HepG2 (cell line): ENCODE data around the gene CAVIN2. TPM values are rescaled to one million over a fixed set of nuclear protein-coding genes. Genes with fewer than 3 reads are reported as not detected.

Source experiments
- ATF6 ChIP-seq: sonication (generic); formaldehyde crosslinking; conservative IDR thresholded peaks from 2 replicates; pipeline ENCODE4 v1.4.0; 2020; ENCODE audit warnings: missing genetic modification reagents
- BCL3 ChIP-seq: sonication (generic); formaldehyde crosslinking; IDR thresholded peaks from 2 replicates; pipeline ENCODE4 v1.5.1; 2020; ENCODE audit warnings: mild to moderate bottlenecking, missing genetic modification reagents, moderate library complexity
- CHD2 ChIP-seq: IDR thresholded peaks from 2 replicates; pipeline ENCODE4 v1.6.1; 2011; ENCODE audit warnings: low read depth, low read length, improper control_type of control experiment
- DBP ChIP-seq: sonication (generic); formaldehyde crosslinking; IDR thresholded peaks from 2 replicates; pipeline ENCODE4 v1.4.0; 2020; ENCODE audit warnings: missing genetic modification reagents; ENCODE audit errors: not compliant biosample characterization
- DDIT3 ChIP-seq: sonication (generic); formaldehyde crosslinking; IDR thresholded peaks from 2 replicates; pipeline ENCODE4 v1.4.0; 2020; ENCODE audit warnings: mild to moderate bottlenecking, missing genetic modification reagents
- JARID2 ChIP-seq: sonication (generic); formaldehyde crosslinking; IDR thresholded peaks from 2 replicates; pipeline ENCODE4 v1.8.1; 2023; ENCODE audit warnings: missing genetic modification reagents, inconsistent platforms; ENCODE audit not compliant: insufficient replicate concordance
- MTA3 ChIP-seq: sonication (generic); formaldehyde crosslinking; IDR thresholded peaks from 2 replicates; pipeline ENCODE4 v1.4.0; 2020; ENCODE audit warnings: missing genetic modification reagents
- POLR2A ChIP-seq, 2 experiments: IDR thresholded peaks; 2 replicates each; pipeline ENCODE4 v1.6.1; 2011; ENCODE audit warnings: low read depth in 2 of 2, low read length in 2 of 2, mild to moderate bottlenecking in 1 of 2, moderate library complexity in 1 of 2; ENCODE audit not compliant: insufficient read depth in 1 of 2
- POLR2G ChIP-seq: fragments of 200-400 bp; formaldehyde crosslinking; IDR thresholded peaks from 2 replicates; pipeline ENCODE4 v1.6.1; 2018; ENCODE audit warnings: mild to moderate bottlenecking, low read depth, low read length, moderate library complexity
- RAD21 ChIP-seq: fragments of 450-650 bp; formaldehyde crosslinking; IDR thresholded peaks from 2 replicates; pipeline ENCODE4 v1.5.0; 2020; ENCODE audit warnings: mild to moderate bottlenecking
- RBM39 ChIP-seq: fragments of 200-400 bp; formaldehyde crosslinking; IDR thresholded peaks from one replicate; pipeline ENCODE4 v1.6.1; 2018; ENCODE audit warnings: antibody characterized with exemption, mild to moderate bottlenecking, low read depth, low read length; ENCODE audit not compliant: poor library complexity, severe bottlenecking
- SMAD1 ChIP-seq: sonication (generic); formaldehyde crosslinking; IDR thresholded peaks from 2 replicates; pipeline ENCODE4 v1.4.0; 2020; ENCODE audit warnings: missing genetic modification reagents, low read depth, mild to moderate bottlenecking, borderline replicate concordance
- SYNCRIP ChIP-seq: fragments of 200-400 bp; formaldehyde crosslinking; IDR thresholded peaks from 2 replicates; pipeline ENCODE4 v1.6.1; 2018; ENCODE audit warnings: mild to moderate bottlenecking, low read depth, low read length; ENCODE audit not compliant: insufficient read depth
- TARDBP ChIP-seq: sonication (generic); formaldehyde crosslinking; IDR thresholded peaks from 2 replicates; pipeline ENCODE4 v1.8.0; 2022; ENCODE audit warnings: mild to moderate bottlenecking, missing genetic modification reagents
- THRA ChIP-seq: sonication (generic); formaldehyde crosslinking; IDR thresholded peaks from 2 replicates; pipeline ENCODE4 v1.4.0; 2020; ENCODE audit warnings: missing genetic modification reagents, borderline replicate concordance
- XRCC5 ChIP-seq: fragments of 200-400 bp; formaldehyde crosslinking; optimal IDR thresholded peaks from 2 replicates; pipeline ENCODE3; 2017; ENCODE audit warnings: mild to moderate bottlenecking, low read length
- ZFP82 ChIP-seq: sonication (generic); formaldehyde crosslinking; IDR thresholded peaks from 2 replicates; pipeline ENCODE4 v1.5.1; 2020; ENCODE audit warnings: mild to moderate bottlenecking, missing genetic modification reagents, borderline replicate concordance
- ZNF292 ChIP-seq: sonication (generic); formaldehyde crosslinking; IDR thresholded peaks from 2 replicates; pipeline ENCODE4 v1.8.1; 2022; ENCODE audit warnings: mild to moderate bottlenecking, low read depth, missing genetic modification reagents, borderline replicate concordance
- ZNF296 ChIP-seq: sonication (generic); formaldehyde crosslinking; conservative IDR thresholded peaks from 2 replicates; pipeline ENCODE4 v1.5.0; 2020; ENCODE audit warnings: mild to moderate bottlenecking, missing genetic modification reagents
- ZNF552 ChIP-seq: sonication (generic); formaldehyde crosslinking; IDR thresholded peaks from 2 replicates; pipeline ENCODE4 v1.9.0; 2022; ENCODE audit warnings: missing genetic modification reagents, mild to moderate bottlenecking, borderline replicate concordance
- ZNF615 ChIP-seq: sonication (generic); formaldehyde crosslinking; IDR thresholded peaks from 2 replicates; pipeline ENCODE4 v1.5.0; 2020; ENCODE audit warnings: mild to moderate bottlenecking, missing genetic modification reagents, borderline replicate concordance
- ZNF746 ChIP-seq: sonication (generic); formaldehyde crosslinking; IDR thresholded peaks from 2 replicates; pipeline ENCODE4 v1.8.0; 2022; ENCODE audit warnings: mild to moderate bottlenecking, missing genetic modification reagents
- ZNF878 ChIP-seq: sonication (generic); formaldehyde crosslinking; IDR thresholded peaks from 2 replicates; pipeline ENCODE4 v1.8.1; 2023; ENCODE audit warnings: mild to moderate bottlenecking, missing genetic modification reagents, moderate library complexity
- polyA plus RNA-seq, 8 experiments: library from polyadenylated mRNA; depleted of rRNA in 3 of 8; stranded (reverse) in 7 of 8; unstranded in 1 of 8; fragments of >200 nt; fragmentation: Illumina TruSeq in 4 of 8; extraction: Trizol in 4 of 8; gene quantifications; 2 replicates each; pipeline versions ENCODE4 v1.2.1 to v1.2.3, GENCODE V29; 2011 to 2016; ENCODE audit warnings: low read depth in 4 of 8, missing spikeins in 1 of 8, mixed read lengths in 1 of 8; ENCODE audit not compliant: insufficient read depth in 1 of 8
- total RNA-seq, 5 experiments: library from RNA; depleted of rRNA; stranded (reverse); fragments of >200 nt; fragmentation: Illumina TruSeq; extraction: Trizol; gene quantifications; 2 replicates each; pipeline ENCODE4 v1.2.3, GENCODE V29; 2016; ENCODE audit warnings: low read depth in 1 of 5

Gene CAVIN2
- total and polyA plus RNA-seq, 2 of the 13 experiments (the other 11 are each of a cell fraction or from before 2014, with no cell fraction given): 7.6 to 38.8 TPM

- TF ChIP-seq ZNF615 (CRISPR knock-in tag) (no peak), CHD2 (no peak), SMAD1 (CRISPR knock-in tag) (no peak), ATF6 (CRISPR knock-in tag) (no peak), XRCC5 (peak; percentile 40), ZNF296 (CRISPR knock-in tag) (no peak), ZNF746 (CRISPR knock-in tag) (no peak), DDIT3 (CRISPR knock-in tag) (no peak), POLR2G (peak; percentile 33; the same call in 1 of the 2 replicates), TARDBP (CRISPR knock-in tag) (no peak), ZFP82 (CRISPR knock-in tag) (0 out of 2 replicates have a peak, but pooled peaks have one; percentile 16), SYNCRIP (no peak), RAD21 (no peak), MTA3 (CRISPR knock-in tag) (no peak), RBM39 (no peak), ZNF292 (CRISPR knock-in tag) (no peak), ZNF552 (CRISPR knock-in tag) (no peak), THRA (peak; percentile 59; the same call in 1 of the 2 replicates), JARID2 (CRISPR knock-in tag) (no peak), BCL3 (CRISPR knock-in tag) (no peak), POLR2A (IDR thresholded peaks at IDR 0.05; ENCODE audit: insufficient read depth in 1 of 2, low read depth in 2 of 2, low read length in 2 of 2) (peak in 1 of 2 experiments; percentile 37; a peak in 1 of 4 replicates), ZNF878 (no peak), DBP (CRISPR knock-in tag) (peak; percentile 12)
These were observed 1.6 kb downstream of the CAVIN2 start (continued) for GRCh38 chr2:191845248-191845715.
